Activated CD4-positive, alpha-beta T cell treated with anti-CD3 and anti-CD28 coated beads, Interleukin-2, amount 50 U/mL, for 4 hours (primary cell): ENCODE measurements around the gene METTL14.
"Not testable (repeated sequence)": the region's sequence is repeated elsewhere in the genome, so short reads cannot be mapped to it uniquely, and the experiment has no call there.

ENCODE experiments used
- DNase-seq, 2 experiments: peaks; one replicate each; pipeline ENCODE4 v3.0.0-alpha.2; 2020

The METTL14 gene

GRCh38 chr4:118684873-118685811 lies at the start of gene METTL14:
Gene METTL14, plus strand, starts transcription at chr4:118685392. Its CDS starts 143 bp downstream, at chr4:118685535.
- DNase-seq = peak; percentile 77 to 80

GRCh38 chr4:118636126-118636525 lies 49.1 kb upstream of the METTL14 start:
- not testable (repeated sequence) for DNase-seq

- peak in 1 of 2 experiments; percentile 3 for DNase-seq
Measured at GRCh38 chr4:118664665-118665064, 20.5 kb upstream of the METTL14 start.

- peak; percentile 5 to 30 for DNase-seq
Measured at GRCh38 chr4:118669220-118669619, 16.0 kb upstream of the METTL14 start.

- DNase-seq = not testable (repeated sequence)
Measured at GRCh38 chr4:118670968-118671367, 14.2 kb upstream of the METTL14 start.

GRCh38 chr4:118676128-118676527 lies 9.1 kb upstream of the METTL14 start:
- DNase-seq = no peak

- DNase-seq = no peak
Measured at GRCh38 chr4:118680808-118681207, 4.4 kb upstream of the METTL14 start.

GRCh38 chr4:118682928-118683327 lies 2.3 kb upstream of the METTL14 start:
- DNase-seq = no peak

- DNase-seq = no peak
Measured at GRCh38 chr4:118683513-118683912, 1.7 kb upstream of the METTL14 start.

GRCh38 chr4:118703118-118703517 lies 17.9 kb downstream of the METTL14 start:
- DNase-seq = no peak

GRCh38 chr4:118711052-118711451 lies 25.9 kb downstream of the METTL14 start:
- no peak for DNase-seq

- DNase-seq = no peak
Measured at GRCh38 chr4:118712872-118713271, 27.7 kb downstream of the METTL14 start.

- no peak for DNase-seq
Measured at GRCh38 chr4:118714682-118715081, 29.5 kb downstream of the METTL14 start.

GRCh38 chr4:118716304-118716703 lies 31.1 kb downstream of the METTL14 start:
- DNase-seq = no peak

GRCh38 chr4:118718511-118719170 lies 33.4 kb downstream of the METTL14 start:
- no peak for DNase-seq

GRCh38 chr4:118721752-118722151 lies 36.6 kb downstream of the METTL14 start:
- no peak for DNase-seq

GRCh38 chr4:118723369-118723768 lies 38.2 kb downstream of the METTL14 start:
- no peak for DNase-seq

GRCh38 chr4:118727360-118727759 lies 42.2 kb downstream of the METTL14 start:
- no peak for DNase-seq

- DNase-seq = no peak
Measured at GRCh38 chr4:118729287-118730286, 44.4 kb downstream of the METTL14 start.

- DNase-seq = no peak
Measured at GRCh38 chr4:118730683-118731082, 45.5 kb downstream of the METTL14 start.

GRCh38 chr4:118732591-118733330 lies 47.6 kb downstream of the METTL14 start:
- no peak for DNase-seq
